WTC11 (cell line): ENCODE measurements around the gene COL5A1. TPM values are rescaled to one million over a fixed set of nuclear protein-coding genes. Genes with fewer than 3 reads are reported as not detected.

ENCODE experiments used
- ATAC-seq: fragments of 200-7000 bp; cut with Tn5 transposase; 2 replicates; pipeline ENCODE4 v1.10.0; 2021; ENCODE audit warnings: mild to moderate bottlenecking, moderate library complexity
- CTCF ChIA-PET: fragments of 300-600 bp; sonication (Branson Sonifier 250); formaldehyde crosslinking; loops from one replicate; lab custom pipeline; 2021; ENCODE audit warnings: antibody characterized with exemption; lab: Charles Lee
- POLR2A ChIA-PET: fragments of 350-600 bp; sonication (Branson Sonifier 250); formaldehyde crosslinking; loops from one replicate; lab custom pipeline; 2021; ENCODE audit warnings: antibody characterized with exemption; lab: Charles Lee
- DNase-seq: peaks from one replicate; pipeline ENCODE4 v3.0.0; 2021; ENCODE audit warnings: low spot score
- H3K27ac Mint-ChIP-seq: 2 replicates; pipeline ENCODE4 v1.8.0; 2021; ENCODE audit warnings: mixed read lengths
- H3K27me3 Mint-ChIP-seq: 2 replicates; pipeline ENCODE4 v1.8.0; 2021; ENCODE audit warnings: low read depth, mild to moderate bottlenecking, moderate library complexity, mixed read lengths
- H3K36me3 Mint-ChIP-seq: 2 replicates; pipeline ENCODE4 v1.8.0; 2021; ENCODE audit warnings: mixed read lengths
- H3K4me1 Mint-ChIP-seq: 2 replicates; pipeline ENCODE4 v1.8.0; 2022; ENCODE audit warnings: mixed read lengths
- H3K4me3 Mint-ChIP-seq: 2 replicates; pipeline ENCODE4 v1.8.0; 2021; ENCODE audit warnings: mild to moderate bottlenecking, moderate library complexity, mixed read lengths
- H3K9me3 Mint-ChIP-seq: 2 replicates; pipeline ENCODE4 v1.8.0; 2021; ENCODE audit warnings: mixed read lengths
- ATF1 ChIP-seq: sonication (generic); formaldehyde crosslinking; IDR thresholded peaks from 2 replicates; pipeline ENCODE4 v1.8.1; 2023; ENCODE audit warnings: mild to moderate bottlenecking, moderate library complexity, missing genetic modification reagents
- ATF2 ChIP-seq: sonication (generic); formaldehyde crosslinking; IDR thresholded peaks from 2 replicates; pipeline ENCODE4 v1.8.1; 2022; ENCODE audit warnings: low read depth, missing genetic modification reagents, borderline replicate concordance
- CREB1 ChIP-seq: sonication (generic); formaldehyde crosslinking; IDR thresholded peaks from 2 replicates; pipeline ENCODE4 v1.8.0; 2023; ENCODE audit warnings: mild to moderate bottlenecking, missing genetic modification reagents
- E2F4 ChIP-seq: sonication (generic); formaldehyde crosslinking; IDR thresholded peaks from 2 replicates; pipeline ENCODE4 v1.8.1; 2022; ENCODE audit warnings: low read depth, mild to moderate bottlenecking, moderate library complexity, missing genetic modification reagents, borderline replicate concordance
- E2F5 ChIP-seq: sonication (generic); formaldehyde crosslinking; IDR thresholded peaks from 2 replicates; pipeline ENCODE4 v1.8.1; 2022; ENCODE audit warnings: mild to moderate bottlenecking, moderate library complexity, missing genetic modification reagents
- ELF4 ChIP-seq: sonication (generic); formaldehyde crosslinking; IDR thresholded peaks from 2 replicates; pipeline ENCODE4 v1.8.1; 2022; ENCODE audit warnings: low read depth, mild to moderate bottlenecking, moderate library complexity, missing genetic modification reagents
- GABPB1 ChIP-seq: sonication (generic); formaldehyde crosslinking; IDR thresholded peaks from 2 replicates; pipeline ENCODE4 v1.8.1; 2023; ENCODE audit warnings: mild to moderate bottlenecking, missing genetic modification reagents
- JAZF1 ChIP-seq: fragments of 250-450 bp; sonication (Bioruptor Pico); IDR thresholded peaks from 2 replicates; pipeline ENCODE4 v1.9.0; 2021; ENCODE audit warnings: moderate library complexity, mild to moderate bottlenecking, inconsistent platforms
- JUN ChIP-seq: sonication (generic); formaldehyde crosslinking; IDR thresholded peaks from 2 replicates; pipeline ENCODE4 v1.8.0; 2023; ENCODE audit warnings: mild to moderate bottlenecking, missing genetic modification reagents
- MAX ChIP-seq: sonication (generic); formaldehyde crosslinking; IDR thresholded peaks from 2 replicates; pipeline ENCODE4 v1.8.0; 2022; ENCODE audit warnings: mild to moderate bottlenecking, missing genetic modification reagents
- NFE2L1 ChIP-seq: sonication (generic); formaldehyde crosslinking; IDR thresholded peaks from 2 replicates; pipeline ENCODE4 v1.8.1; 2023; ENCODE audit warnings: missing genetic modification reagents
- NFYB ChIP-seq: sonication (generic); formaldehyde crosslinking; conservative IDR thresholded peaks from 2 replicates; pipeline ENCODE4 v1.8.0; 2022; ENCODE audit warnings: low read depth, missing genetic modification reagents
- NR1H2 ChIP-seq: sonication (generic); formaldehyde crosslinking; IDR thresholded peaks from 2 replicates; pipeline ENCODE4 v1.9.0; 2021; ENCODE audit warnings: mild to moderate bottlenecking, moderate library complexity, missing genetic modification reagents
- NR3C1 ChIP-seq: sonication (generic); formaldehyde crosslinking; conservative IDR thresholded peaks from 2 replicates; pipeline ENCODE4 v1.8.1; 2023; ENCODE audit warnings: low read depth, mild to moderate bottlenecking, missing genetic modification reagents
- PREB ChIP-seq: sonication (generic); formaldehyde crosslinking; IDR thresholded peaks from 2 replicates; pipeline ENCODE4 v1.8.1; 2022; ENCODE audit warnings: mild to moderate bottlenecking, missing genetic modification reagents, moderate library complexity, borderline replicate concordance
- RELA ChIP-seq: sonication (generic); formaldehyde crosslinking; IDR thresholded peaks from 2 replicates; pipeline ENCODE4 v1.8.1; 2022; ENCODE audit warnings: missing genetic modification reagents, mild to moderate bottlenecking, borderline replicate concordance
- SP1 ChIP-seq: sonication (generic); formaldehyde crosslinking; conservative IDR thresholded peaks from 2 replicates; pipeline ENCODE4 v1.8.1; 2022; ENCODE audit warnings: missing genetic modification reagents
- TCF7 ChIP-seq: sonication (generic); formaldehyde crosslinking; IDR thresholded peaks from 2 replicates; pipeline ENCODE4 v1.8.0; 2022; ENCODE audit warnings: mild to moderate bottlenecking, low read depth, missing genetic modification reagents, moderate library complexity
- TP53 ChIP-seq: sonication (generic); formaldehyde crosslinking; IDR thresholded peaks from 2 replicates; pipeline ENCODE4 v1.8.1; 2023; ENCODE audit warnings: mild to moderate bottlenecking, missing genetic modification reagents
- USF1 ChIP-seq: sonication (generic); formaldehyde crosslinking; IDR thresholded peaks from 2 replicates; pipeline ENCODE4 v1.8.0; 2022; ENCODE audit warnings: mild to moderate bottlenecking, missing genetic modification reagents
- ZMAT4 ChIP-seq: fragments of 250-450 bp; sonication (Bioruptor Pico); IDR thresholded peaks from 2 replicates; pipeline ENCODE4 v1.9.0; 2021; ENCODE audit warnings: mild to moderate bottlenecking
- ZNF121 ChIP-seq: sonication (generic); formaldehyde crosslinking; IDR thresholded peaks from 2 replicates; pipeline ENCODE4 v1.8.0; 2023; ENCODE audit warnings: missing genetic modification reagents
- ZNF281 ChIP-seq: sonication (generic); formaldehyde crosslinking; IDR thresholded peaks from 2 replicates; pipeline ENCODE4 v1.8.0; 2023; ENCODE audit warnings: mild to moderate bottlenecking, missing genetic modification reagents
- ZNF396 ChIP-seq: fragments of 250-450 bp; sonication (Bioruptor Pico); IDR thresholded peaks from 2 replicates; pipeline ENCODE4 v1.8.0; 2021; ENCODE audit warnings: mild to moderate bottlenecking, moderate library complexity, borderline replicate concordance
- ZNF512 ChIP-seq: sonication (generic); formaldehyde crosslinking; IDR thresholded peaks from 2 replicates; pipeline ENCODE4 v1.8.1; 2022; ENCODE audit warnings: missing genetic modification reagents, borderline replicate concordance
- total RNA-seq: library from RNA; stranded (reverse); gene quantifications from 3 replicates; pipeline ENCODE4 v1.2.3, GENCODE V29; 2021

The COL5A1 gene
- total RNA-seq, 1 experiment from 2014 or later, result 13.5 TPM

- ATAC-seq (no peak), DNase-seq (no peak)
- Mint-ChIP-seq H3K4me3 (no peak overlapping the region), H3K27ac (peak overlapping the region; percentile 32; the same call in 1 of the 2 replicates), H3K36me3 (no peaks in the 10 kb centered on the region), H3K27me3 (no peaks in the 10 kb centered on the region), H3K9me3 (no peaks in the 10 kb centered on the region), H3K4me1 (peaks cover 7% of the 10 kb centered on the region)
- POLR2A ChIA-PET, result no interaction called here
- CTCF ChIA-PET, result interaction anchor here (1.0 to 2.7 kb wide), 8 partner anchors 13 to 291 kb away, joined by 3 to 33 read pairs (median 9); no protein-coding TSS in a partner anchor
- TF ChIP-seq ZNF281 (CRISPR knock-in tag) (no peak), JAZF1 (CRISPR knock-in tag) (no peak), PREB (CRISPR knock-in tag) (no peak), ZNF512 (CRISPR knock-in tag) (no peak), ZMAT4 (CRISPR knock-in tag) (no peak), RELA (CRISPR knock-in tag) (no peak), ZNF121 (CRISPR knock-in tag) (no peak), NFE2L1 (CRISPR knock-in tag) (no peak), TCF7 (CRISPR knock-in tag) (no peak), CREB1 (CRISPR knock-in tag) (no peak), USF1 (CRISPR knock-in tag) (no peak), MAX (CRISPR knock-in tag) (no peak), NR1H2 (no peak), NFYB (CRISPR knock-in tag) (no peak), SP1 (CRISPR knock-in tag) (no peak), NR3C1 (CRISPR knock-in tag) (no peak), ZNF396 (no peak)
These were observed 98.5 kb downstream of the COL5A1 start for GRCh38 chr9:134740071-134740470.

GRCh38 chr9:134741846-134742245 is 100.2 kb downstream of the COL5A1 start:
- Mint-ChIP-seq H3K36me3 (peaks cover 12% of the 10 kb centered on the region), H3K4me1 (peaks cover 7% of the 10 kb centered on the region), H3K27ac (no peak overlapping the region), H3K9me3 (no peaks in the 10 kb centered on the region; the same call in 1 of the 2 replicates), H3K4me3 (no peak overlapping the region), H3K27me3 (no peaks in the 10 kb centered on the region)
- ATAC-seq (no peak), DNase-seq (no peak)
- POLR2A ChIA-PET, result no interaction called here
- CTCF ChIA-PET, result interaction anchor here (1.4 to 1.9 kb wide), 2 partner anchors 9 to 53 kb away, joined by 6 to 7 read pairs; no protein-coding TSS in a partner anchor
- TF ChIP-seq ELF4 (CRISPR knock-in tag) (no peak), ATF1 (no peak), E2F4 (no peak), TP53 (CRISPR knock-in tag) (no peak), GABPB1 (no peak), MAX (CRISPR knock-in tag) (no peak), E2F5 (CRISPR knock-in tag) (no peak), ATF2 (CRISPR knock-in tag) (no peak), JUN (CRISPR knock-in tag) (no peak)
